Neural cell (in vitro differentiated cells): ENCODE measurements around the gene ANXA2. TPM values are rescaled to one million over a fixed set of nuclear protein-coding genes. Genes with fewer than 3 reads are reported as not detected.

Source experiments
- H2AFZ ChIP-seq: fragments of 200-600, 300-800 bp; sonication (generic), shearing (Covaris generic); 2 replicates; pipeline ENCODE4 v1.6.0; 2014; ENCODE audit warnings: low read depth, mild to moderate bottlenecking, antibody characterized with exemption, low read length, moderate library complexity
- H3F3A ChIP-seq: fragments of 200-600 bp; shearing (Covaris generic); 2 replicates; pipeline ENCODE4 v1.6.1; 2016; ENCODE audit warnings: mild to moderate bottlenecking, moderate library complexity, mixed read lengths, antibody characterized with exemption, low read length; ENCODE audit not compliant: insufficient read depth, poor library complexity, severe bottlenecking
- H3K27ac ChIP-seq: fragments of 200-600, 300-800 bp; sonication (generic), shearing (Covaris generic); 2 replicates; pipeline ENCODE4 v1.5.1; 2014; ENCODE audit warnings: mild to moderate bottlenecking, low read length, moderate library complexity
- H3K27me3 ChIP-seq: fragments of 300-800, 200-600 bp; sonication (generic), shearing (Covaris generic); 2 replicates; pipeline ENCODE4 v1.6.0; 2014; ENCODE audit warnings: mild to moderate bottlenecking, low read depth, low read length, moderate library complexity; ENCODE audit not compliant: insufficient read depth
- H3K36me3 ChIP-seq: fragments of 300-800, 200-600 bp; sonication (generic), shearing (Covaris generic); 2 replicates; pipeline ENCODE4 v1.5.1; 2014; ENCODE audit warnings: mild to moderate bottlenecking, antibody characterized with exemption, low read length, moderate library complexity; ENCODE audit not compliant: insufficient read depth
- H3K4me2 ChIP-seq: fragments of 300-800, 200-600 bp; sonication (generic), shearing (Covaris generic); 2 replicates; pipeline ENCODE4 v1.6.0; 2014; ENCODE audit warnings: mild to moderate bottlenecking, low read length
- H3K4me3 ChIP-seq: fragments of 300-800, 200-600 bp; sonication (generic), shearing (Covaris generic); 2 replicates; pipeline ENCODE4 v1.5.1; 2014; ENCODE audit warnings: mild to moderate bottlenecking, low read length, moderate library complexity
- H3K79me2 ChIP-seq: fragments of 200-600 bp; shearing (Covaris generic); replicated peaks from 2 replicates; pipeline ENCODE4 v1.6.0; 2014; ENCODE audit warnings: mild to moderate bottlenecking, low read length, moderate library complexity; ENCODE audit not compliant: insufficient read depth
- H3K9ac ChIP-seq: fragments of 300-800, 200-600 bp; sonication (generic), shearing (Covaris generic); 2 replicates; pipeline ENCODE4 v1.6.1; 2016; ENCODE audit warnings: mild to moderate bottlenecking, low read length, mixed read lengths
- H3K9me2 ChIP-seq: fragments of 200-600 bp; shearing (Covaris generic); 2 replicates; pipeline ENCODE4 v1.6.1; 2016; ENCODE audit warnings: mild to moderate bottlenecking, low read length, mixed read lengths; ENCODE audit not compliant: insufficient read depth
- H3K9me3 ChIP-seq: fragments of 200-600, 300-800 bp; sonication (generic), shearing (Covaris generic); 2 replicates; pipeline ENCODE4 v1.6.1; 2016; ENCODE audit warnings: mild to moderate bottlenecking, mixed run types, low read length, moderate library complexity, mixed read lengths
- H4K20me1 ChIP-seq: fragments of 200-600 bp; shearing (Covaris generic); 2 replicates; pipeline ENCODE4 v1.6.1; 2016; ENCODE audit warnings: mild to moderate bottlenecking, mixed run types; ENCODE audit not compliant: insufficient read depth
- EP300 ChIP-seq: fragments of 450-650 bp; conservative IDR thresholded peaks from 2 replicates; pipeline ENCODE4 v1.6.1; 2014; ENCODE audit warnings: antibody characterized with exemption, mild to moderate bottlenecking, moderate library complexity; ENCODE audit not compliant: poor library complexity, severe bottlenecking
- EZH2 ChIP-seq: fragments of 200-600, 300-800 bp; shearing (Covaris generic), sonication (generic); IDR thresholded peaks from 2 replicates; pipeline ENCODE4 v1.6.1; 2014; ENCODE audit warnings: antibody characterized with exemption, low read length, borderline replicate concordance, mild to moderate bottlenecking; ENCODE audit not compliant: insufficient read depth, poor library complexity, severe bottlenecking
- MXI1 ChIP-seq: fragments of 450-650 bp; conservative IDR thresholded peaks from 2 replicates; pipeline ENCODE4 v1.6.1; 2014; ENCODE audit warnings: antibody characterized with exemption, mild to moderate bottlenecking; ENCODE audit not compliant: poor library complexity, severe bottlenecking
- POLR2AphosphoS5 ChIP-seq: IDR thresholded peaks from 2 replicates; pipeline ENCODE4 v1.6.1; 2012
- RAD21 ChIP-seq: fragments of 450-650 bp; conservative IDR thresholded peaks from 2 replicates; pipeline ENCODE4 v1.6.1; 2014; ENCODE audit warnings: antibody characterized with exemption, mild to moderate bottlenecking, moderate library complexity
- SMC3 ChIP-seq: fragments of 450-650 bp; conservative IDR thresholded peaks from 2 replicates; pipeline ENCODE4 v1.6.1; 2014; ENCODE audit warnings: antibody characterized with exemption, mild to moderate bottlenecking, moderate library complexity; ENCODE audit not compliant: poor library complexity
- TAF1 ChIP-seq: IDR thresholded peaks from 2 replicates; pipeline ENCODE4 v1.6.1; 2012; ENCODE audit warnings: low read depth
- polyA plus RNA-seq: library from polyadenylated mRNA; depleted of rRNA; stranded (reverse); fragments of >200 nt; gene quantifications from 2 replicates; pipeline ENCODE4 v1.2.3, GENCODE V29; 2014
- TF ChIP-seq, protein P1 (sequence below): IDR thresholded peaks from 2 replicates; pipeline ENCODE4 v1.6.1; 2012; ENCODE audit warnings: borderline replicate concordance
- TF ChIP-seq, protein P2 (sequence below): fragments of 450-650 bp; IDR thresholded peaks from 2 replicates; pipeline ENCODE4 v1.5.1; 2014; ENCODE audit warnings: antibody characterized with exemption, mild to moderate bottlenecking, moderate library complexity; ENCODE audit not compliant: poor library complexity, severe bottlenecking

Gene ANXA2
- polyA plus RNA-seq, 1 donor from 2014 or later: 6.2 TPM

DNA sequence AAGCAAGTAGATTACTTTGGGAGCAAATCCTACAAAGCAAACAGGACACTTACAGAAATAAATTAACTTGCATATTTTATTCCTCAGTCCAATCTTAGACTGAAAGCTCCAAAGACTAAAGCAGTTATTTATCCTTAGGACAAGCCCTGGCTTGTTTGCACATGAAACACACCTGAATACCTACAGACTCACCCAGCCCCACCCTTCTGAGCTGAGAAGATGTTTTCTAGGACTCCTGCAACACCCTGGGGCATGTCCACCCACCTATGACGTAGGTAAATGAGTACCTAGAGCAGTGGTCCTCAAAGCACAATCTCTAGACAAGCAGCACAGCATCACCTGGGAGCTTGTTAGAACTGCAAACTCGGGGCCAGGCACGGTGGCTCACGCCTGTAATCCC is 80.8 kb downstream of the ANXA2 start:
- Histone ChIP-seq H3K27me3 (peaks cover 18% of the 10 kb centered on the region), H3K9ac (no peak overlapping the region), H3K9me2 (no peaks in the 10 kb centered on the region), H3F3A (no peaks in the 10 kb centered on the region), H3K27ac (no peak overlapping the region), H3K36me3 (no peaks in the 10 kb centered on the region), H3K4me2 (no peak overlapping the region), H3K79me2 (no peaks in the 10 kb centered on the region), H2AFZ (no peak overlapping the region), H3K4me3 (no peak overlapping the region), H3K9me3 (no peaks in the 10 kb centered on the region), H4K20me1 (no peaks in the 10 kb centered on the region)
- TF ChIP-seq POLR2AphosphoS5 (no peak), MXI1 (no peak), TAF1 (no peak), RAD21 (no peak), EP300 (no peak)
- TF ChIP-seq, protein P1, sequence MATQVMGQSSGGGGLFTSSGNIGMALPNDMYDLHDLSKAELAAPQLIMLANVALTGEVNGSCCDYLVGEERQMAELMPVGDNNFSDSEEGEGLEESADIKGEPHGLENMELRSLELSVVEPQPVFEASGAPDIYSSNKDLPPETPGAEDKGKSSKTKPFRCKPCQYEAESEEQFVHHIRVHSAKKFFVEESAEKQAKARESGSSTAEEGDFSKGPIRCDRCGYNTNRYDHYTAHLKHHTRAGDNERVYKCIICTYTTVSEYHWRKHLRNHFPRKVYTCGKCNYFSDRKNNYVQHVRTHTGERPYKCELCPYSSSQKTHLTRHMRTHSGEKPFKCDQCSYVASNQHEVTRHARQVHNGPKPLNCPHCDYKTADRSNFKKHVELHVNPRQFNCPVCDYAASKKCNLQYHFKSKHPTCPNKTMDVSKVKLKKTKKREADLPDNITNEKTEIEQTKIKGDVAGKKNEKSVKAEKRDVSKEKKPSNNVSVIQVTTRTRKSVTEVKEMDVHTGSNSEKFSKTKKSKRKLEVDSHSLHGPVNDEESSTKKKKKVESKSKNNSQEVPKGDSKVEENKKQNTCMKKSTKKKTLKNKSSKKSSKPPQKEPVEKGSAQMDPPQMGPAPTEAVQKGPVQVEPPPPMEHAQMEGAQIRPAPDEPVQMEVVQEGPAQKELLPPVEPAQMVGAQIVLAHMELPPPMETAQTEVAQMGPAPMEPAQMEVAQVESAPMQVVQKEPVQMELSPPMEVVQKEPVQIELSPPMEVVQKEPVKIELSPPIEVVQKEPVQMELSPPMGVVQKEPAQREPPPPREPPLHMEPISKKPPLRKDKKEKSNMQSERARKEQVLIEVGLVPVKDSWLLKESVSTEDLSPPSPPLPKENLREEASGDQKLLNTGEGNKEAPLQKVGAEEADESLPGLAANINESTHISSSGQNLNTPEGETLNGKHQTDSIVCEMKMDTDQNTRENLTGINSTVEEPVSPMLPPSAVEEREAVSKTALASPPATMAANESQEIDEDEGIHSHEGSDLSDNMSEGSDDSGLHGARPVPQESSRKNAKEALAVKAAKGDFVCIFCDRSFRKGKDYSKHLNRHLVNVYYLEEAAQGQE: no peak

DNA sequence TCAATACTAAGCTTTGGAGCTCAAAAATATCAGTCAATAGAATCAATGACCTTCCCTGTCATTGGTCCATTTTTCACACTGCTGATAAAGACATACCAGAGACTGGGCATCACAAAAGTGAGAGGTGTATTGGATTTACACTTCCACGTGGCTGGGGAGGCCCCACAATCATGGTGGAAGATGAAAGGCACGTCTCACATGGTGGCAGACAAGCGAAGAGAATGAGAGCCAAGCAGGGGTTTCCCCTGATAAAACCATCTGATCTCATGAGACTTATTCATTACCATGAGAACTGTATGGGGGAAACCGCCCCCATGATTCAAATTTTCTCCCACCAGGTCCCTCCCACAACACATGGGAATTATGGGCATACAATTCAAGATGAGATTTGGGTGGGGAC is 81.9 kb downstream of the ANXA2 start:
- Histone ChIP-seq H3K9me2 (no peaks in the 10 kb centered on the region), H3K4me2 (no peak overlapping the region), H3K4me3 (no peak overlapping the region), H2AFZ (no peak overlapping the region), H3K9me3 (no peaks in the 10 kb centered on the region), H3K36me3 (no peaks in the 10 kb centered on the region), H3K79me2 (no peaks in the 10 kb centered on the region), H3K27me3 (peaks cover 18% of the 10 kb centered on the region), H3K27ac (no peak overlapping the region), H4K20me1 (no peaks in the 10 kb centered on the region), H3K9ac (no peak overlapping the region), H3F3A (no peaks in the 10 kb centered on the region)
- TF ChIP-seq EP300 (no peak), POLR2AphosphoS5 (no peak)
- TF ChIP-seq, protein P2, sequence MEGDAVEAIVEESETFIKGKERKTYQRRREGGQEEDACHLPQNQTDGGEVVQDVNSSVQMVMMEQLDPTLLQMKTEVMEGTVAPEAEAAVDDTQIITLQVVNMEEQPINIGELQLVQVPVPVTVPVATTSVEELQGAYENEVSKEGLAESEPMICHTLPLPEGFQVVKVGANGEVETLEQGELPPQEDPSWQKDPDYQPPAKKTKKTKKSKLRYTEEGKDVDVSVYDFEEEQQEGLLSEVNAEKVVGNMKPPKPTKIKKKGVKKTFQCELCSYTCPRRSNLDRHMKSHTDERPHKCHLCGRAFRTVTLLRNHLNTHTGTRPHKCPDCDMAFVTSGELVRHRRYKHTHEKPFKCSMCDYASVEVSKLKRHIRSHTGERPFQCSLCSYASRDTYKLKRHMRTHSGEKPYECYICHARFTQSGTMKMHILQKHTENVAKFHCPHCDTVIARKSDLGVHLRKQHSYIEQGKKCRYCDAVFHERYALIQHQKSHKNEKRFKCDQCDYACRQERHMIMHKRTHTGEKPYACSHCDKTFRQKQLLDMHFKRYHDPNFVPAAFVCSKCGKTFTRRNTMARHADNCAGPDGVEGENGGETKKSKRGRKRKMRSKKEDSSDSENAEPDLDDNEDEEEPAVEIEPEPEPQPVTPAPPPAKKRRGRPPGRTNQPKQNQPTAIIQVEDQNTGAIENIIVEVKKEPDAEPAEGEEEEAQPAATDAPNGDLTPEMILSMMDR: no peak

DNA sequence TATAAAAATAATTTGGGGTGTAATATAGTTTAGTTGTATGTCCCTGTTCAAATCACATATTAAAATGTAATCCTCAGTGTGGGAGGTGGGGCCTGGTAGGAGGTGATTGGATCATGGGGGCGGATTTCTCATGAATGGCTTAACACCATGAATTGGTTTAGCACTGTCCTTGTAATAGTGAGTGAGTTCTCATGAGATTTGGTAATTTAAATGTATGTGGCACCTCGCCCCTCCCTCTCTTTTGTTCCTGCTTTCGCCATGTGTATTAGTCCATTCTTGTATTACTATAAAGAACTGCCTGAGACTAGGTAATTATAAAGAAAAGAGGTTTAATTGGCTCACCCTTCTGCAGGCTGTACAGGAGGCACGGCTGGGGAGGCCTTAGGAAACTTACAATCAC is 83.9 kb downstream of the ANXA2 start:
- no peak overlapping the region for H3K4me3 ChIP-seq
- H3K27me3 ChIP-seq: peaks cover 17% of the 10 kb centered on the region
- H3K4me2 ChIP-seq: no peak overlapping the region
- H3K9ac ChIP-seq: no peak overlapping the region
- H3K36me3 ChIP-seq: no peaks in the 10 kb centered on the region
- H3K9me2 ChIP-seq: no peaks in the 10 kb centered on the region
- no peak overlapping the region for H3K27ac ChIP-seq
- no peaks in the 10 kb centered on the region for H3K9me3 ChIP-seq
- H3K79me2 ChIP-seq: no peaks in the 10 kb centered on the region
- H4K20me1 ChIP-seq: no peaks in the 10 kb centered on the region
- H3F3A ChIP-seq: no peaks in the 10 kb centered on the region
- H2AFZ ChIP-seq: no peak overlapping the region
- TF ChIP-seq, protein P1: no peak
- TF ChIP-seq SMC3: no peak
- TF ChIP-seq RAD21: no peak
- no peak for TF ChIP-seq POLR2AphosphoS5
- TF ChIP-seq EP300: no peak
- no peak for TF ChIP-seq EZH2
- TF ChIP-seq TAF1: no peak
- TF ChIP-seq MXI1: no peak
- TF ChIP-seq, protein P2: no peak
